ENCODE measurements around the gene CEL. TPM values are rescaled to one million over a fixed set of nuclear protein-coding genes. Genes with fewer than 3 reads are reported as not detected.

The CEL gene
- total and polyA plus RNA-seq, 2 donors (not counting 3 experiments of a cell fraction or from before 2014, with no cell fraction given), result 0.92 to 1.1 TPM

DNA sequence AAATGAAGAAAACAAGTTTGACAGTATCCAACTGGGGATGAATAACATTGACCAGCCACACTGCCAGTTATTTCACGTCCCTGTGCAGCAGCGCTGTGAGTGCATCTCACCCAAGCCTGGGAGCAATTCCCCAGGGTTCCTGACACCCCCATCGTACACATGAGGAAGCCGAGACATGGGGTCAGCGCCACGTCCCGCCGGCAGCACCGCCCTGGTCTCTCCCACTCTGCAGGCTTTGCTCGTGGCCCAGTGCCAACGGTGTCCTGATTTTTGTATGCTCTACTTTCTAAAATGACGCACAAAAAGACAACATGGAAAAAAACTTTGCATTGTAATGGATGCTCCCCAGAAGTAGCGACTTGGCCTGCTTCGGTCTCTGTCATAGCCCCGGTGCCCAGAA, 16.6 kb upstream of the CEL start:
- H3K4me1 ChIP-seq (ENCODE audit: control insufficient read depth, extremely low read depth, insufficient read depth, low read length), result no peaks in the 10 kb centered on the region

More for the DNA sequence above, 16.6 kb upstream of the CEL start:
- CTCF ChIA-PET, result no interaction called here
- dilution Hi-C loops (cut with MboI; ENCODE audit: extremely low pct_ligation_motif_present, low sequenced_read_pairs), result no loop called here
- Histone ChIP-seq H3K27ac (ENCODE audit: insufficient read depth, low read depth, low read length) (no peak overlapping the region), H3K9me1 (replicated peaks; ENCODE audit: control insufficient read depth, extremely low read depth, insufficient read depth, low read length) (no peaks in the 10 kb centered on the region), H3K4me2 (ENCODE audit: insufficient read depth, low read length) (no peak overlapping the region), H4K20me1 (replicated peaks; ENCODE audit: control insufficient read depth, extremely low read depth, insufficient read depth, low read length) (no peaks in the 10 kb centered on the region), H3K27me3 (ENCODE audit: control insufficient read depth in 2 of 2, insufficient read depth in 2 of 2, low read length in 2 of 2) (no peaks in the 10 kb centered on the region), H3K9me3 (replicated peaks; ENCODE audit: control insufficient read depth, insufficient read depth, low read length) (no peaks in the 10 kb centered on the region), H3K36me3 (ENCODE audit: control insufficient read depth in 2 of 2, extremely low read depth in 1 of 2, insufficient read depth in 2 of 2, low read length in 2 of 2) (peaks cover 8 to 48% of the 10 kb centered on the region in 2 experiments), H2AFZ (ENCODE audit: low read depth, low read length) (no peak overlapping the region), H3K4me3 (replicated peaks in 1 of 3; ENCODE audit: insufficient read depth in 1 of 3, low read depth in 1 of 3, low read length in 3 of 3) (no peak overlapping the region), H3K9ac (replicated peaks; ENCODE audit: extremely low read depth, insufficient read depth, low read length) (no peak overlapping the region), H3K79me2 (ENCODE audit: control insufficient read depth, insufficient read depth, low read length) (peaks cover 6% of the 10 kb centered on the region)
- no peak for FAIRE-seq
- intact Hi-C loops (cut with micrococcal nuclease), result no loop called here
- TF ChIP-seq, protein P1, sequence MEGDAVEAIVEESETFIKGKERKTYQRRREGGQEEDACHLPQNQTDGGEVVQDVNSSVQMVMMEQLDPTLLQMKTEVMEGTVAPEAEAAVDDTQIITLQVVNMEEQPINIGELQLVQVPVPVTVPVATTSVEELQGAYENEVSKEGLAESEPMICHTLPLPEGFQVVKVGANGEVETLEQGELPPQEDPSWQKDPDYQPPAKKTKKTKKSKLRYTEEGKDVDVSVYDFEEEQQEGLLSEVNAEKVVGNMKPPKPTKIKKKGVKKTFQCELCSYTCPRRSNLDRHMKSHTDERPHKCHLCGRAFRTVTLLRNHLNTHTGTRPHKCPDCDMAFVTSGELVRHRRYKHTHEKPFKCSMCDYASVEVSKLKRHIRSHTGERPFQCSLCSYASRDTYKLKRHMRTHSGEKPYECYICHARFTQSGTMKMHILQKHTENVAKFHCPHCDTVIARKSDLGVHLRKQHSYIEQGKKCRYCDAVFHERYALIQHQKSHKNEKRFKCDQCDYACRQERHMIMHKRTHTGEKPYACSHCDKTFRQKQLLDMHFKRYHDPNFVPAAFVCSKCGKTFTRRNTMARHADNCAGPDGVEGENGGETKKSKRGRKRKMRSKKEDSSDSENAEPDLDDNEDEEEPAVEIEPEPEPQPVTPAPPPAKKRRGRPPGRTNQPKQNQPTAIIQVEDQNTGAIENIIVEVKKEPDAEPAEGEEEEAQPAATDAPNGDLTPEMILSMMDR (IDR thresholded peaks at IDR 0.05; ENCODE audit: extremely low read depth in 1 of 2, insufficient read depth in 1 of 2, low read depth in 1 of 2, low read length in 2 of 2), result no peak
- TF ChIP-seq JUN (IDR thresholded peaks at IDR 0.05; ENCODE audit: borderline replicate concordance, insufficient read depth, insufficient read length, low read depth) (no peak), POLR2A (IDR thresholded peaks at IDR 0.05; ENCODE audit: low read depth, low read length) (no peak), EZH2 (IDR thresholded peaks at IDR 0.05; ENCODE audit: borderline replicate concordance, low read depth, low read length, severe bottlenecking) (no peak), GATA2 (IDR thresholded peaks at IDR 0.05; ENCODE audit: insufficient read depth, insufficient read length, low read depth, low read length) (no peak), MAX (IDR thresholded peaks at IDR 0.05; ENCODE audit: insufficient read depth, insufficient read length) (no peak), POLR2AphosphoS5 (IDR thresholded peaks at IDR 0.05; ENCODE audit: insufficient read depth, low read depth, low read length) (no peak), FOS (IDR thresholded peaks at IDR 0.05; ENCODE audit: borderline replicate concordance, insufficient read depth, low read length) (no peak)
- DNase-seq (ENCODE audit: low read depth, low spot score), result no peak
- POLR2A ChIA-PET, result no interaction called here
- no TSS peak for BruUV-seq (replicated peaks)

Data from endothelial cell of umbilical vein (primary cell).